Iris pigment epithelial cell (primary cell): ENCODE measurements around the gene RFPL2.
A peak's percentile ranks its signal among the peaks of the same experiment; 100 is the strongest.

ENCODE experiments used
- DNase-seq: peaks from one replicate; pipeline ENCODE4 v3.0.0-alpha.2; 2011; ENCODE audit warnings: low read depth

RFPL2 gene

GRCh38 chr22:32204856-32205722 is at the start of gene RFPL2:
RFPL2 (minus strand) TSS chr22:32205073; CDS start chr22:32202451, 2,622 bp downstream.
- DNase-seq = peak; percentile 21

DNA sequence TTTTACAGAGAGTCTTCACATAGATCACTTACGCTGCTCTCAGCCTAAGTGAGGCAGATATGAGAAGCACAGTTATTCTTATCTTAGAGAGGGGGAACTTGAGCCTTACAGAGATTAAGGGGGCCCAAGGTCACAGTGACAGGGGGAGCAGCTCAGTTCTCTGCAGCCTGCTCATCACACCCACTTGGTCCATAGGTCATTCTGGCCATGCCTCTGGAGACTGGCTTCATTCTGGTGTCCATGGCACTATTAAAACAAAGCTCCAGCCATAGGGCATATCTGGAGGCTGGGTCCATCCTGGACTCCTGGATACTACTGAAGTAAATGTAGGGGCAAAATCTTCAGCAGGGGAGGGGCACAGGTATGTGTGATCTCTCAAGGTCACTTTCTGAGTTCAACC is 44.4 kb upstream of the RFPL2 start:
- DNase-seq = no peak

GRCh38 chr22:32248276-32248675 is 43.4 kb upstream of the RFPL2 start:
- no peak for DNase-seq

DNA sequence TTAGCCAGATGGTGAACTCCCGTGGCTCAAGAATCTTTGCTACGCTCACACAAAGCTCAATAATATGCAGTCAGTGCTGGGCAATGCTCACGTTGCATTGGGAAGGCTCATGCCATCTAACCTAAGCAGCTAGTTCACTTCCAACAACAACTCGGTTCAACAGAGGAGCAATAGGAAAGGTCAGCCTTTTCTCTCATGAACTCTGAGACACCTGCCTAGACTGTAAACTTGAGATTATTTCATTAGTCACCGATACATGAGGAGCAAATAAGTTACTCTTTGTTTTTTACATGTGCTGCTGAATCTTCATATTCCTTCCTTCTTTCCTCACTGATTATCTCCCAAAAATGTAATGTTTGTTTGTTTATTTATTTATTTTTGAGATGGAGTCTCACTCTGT is 41.3 kb upstream of the RFPL2 start:
- no peak for DNase-seq

DNA sequence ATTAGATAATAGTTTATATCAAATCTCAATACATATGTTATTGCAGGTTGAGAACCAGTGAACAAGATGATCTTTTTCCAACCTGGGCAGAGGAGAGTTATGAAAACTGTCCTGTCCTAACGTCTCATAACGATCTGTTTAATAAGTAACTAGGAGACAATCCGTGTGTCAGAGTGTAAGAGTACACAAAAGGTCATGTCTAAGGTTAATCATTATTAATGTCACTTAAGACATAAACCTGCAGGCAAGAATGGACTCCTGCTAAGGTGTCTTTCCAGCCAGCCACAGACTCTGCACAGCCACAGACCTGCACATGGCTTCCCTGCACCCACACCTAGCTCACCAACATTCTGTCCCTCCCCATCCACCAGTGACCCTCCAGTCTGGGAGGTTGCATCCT is 40.2 kb upstream of the RFPL2 start:
- DNase-seq = no peak

GRCh38 chr22:32244547-32244946 is 39.7 kb upstream of the RFPL2 start:
- no peak for DNase-seq

GRCh38 chr22:32240461-32240860 is 35.6 kb upstream of the RFPL2 start:
- DNase-seq = no peak

DNA sequence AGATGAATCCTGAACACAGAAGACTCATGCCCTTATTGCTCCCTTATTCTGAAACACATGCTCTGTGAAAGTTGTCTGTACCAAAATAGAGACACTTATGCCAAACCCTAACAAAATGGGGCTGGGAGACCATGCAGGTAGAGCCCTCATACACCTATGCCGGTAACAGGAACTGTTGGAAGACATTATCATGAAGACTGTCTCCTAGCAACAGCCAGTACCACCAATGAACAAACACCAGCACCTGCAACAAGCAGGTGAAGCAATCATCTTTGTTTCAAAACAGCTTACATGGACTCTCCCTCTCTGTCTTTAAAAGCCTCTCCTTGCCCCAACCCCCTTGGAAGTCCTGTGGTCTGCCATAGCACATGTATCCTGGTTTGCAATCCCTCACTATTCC is 33.0 kb upstream of the RFPL2 start:
- no peak for DNase-seq

DNA sequence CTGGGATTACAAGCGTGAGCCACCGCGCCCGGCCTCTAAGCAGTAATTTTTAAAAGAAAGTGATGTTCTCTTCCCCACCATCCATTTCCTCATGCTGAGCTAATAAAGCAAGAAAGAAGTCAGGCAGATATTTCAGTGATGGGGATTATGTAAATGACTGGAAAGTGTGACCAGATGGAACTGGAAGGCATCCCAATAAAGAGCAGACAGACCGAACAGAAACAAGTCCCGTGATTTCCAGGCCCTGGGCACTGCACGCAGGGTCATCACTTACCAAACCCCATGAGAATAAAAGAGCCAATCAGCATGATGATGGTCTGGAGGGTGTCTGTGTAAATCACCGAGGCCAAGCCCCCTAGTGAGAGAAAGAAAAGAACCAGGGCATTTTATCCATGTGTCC is 32.1 kb upstream of the RFPL2 start:
- DNase-seq = no peak

DNA sequence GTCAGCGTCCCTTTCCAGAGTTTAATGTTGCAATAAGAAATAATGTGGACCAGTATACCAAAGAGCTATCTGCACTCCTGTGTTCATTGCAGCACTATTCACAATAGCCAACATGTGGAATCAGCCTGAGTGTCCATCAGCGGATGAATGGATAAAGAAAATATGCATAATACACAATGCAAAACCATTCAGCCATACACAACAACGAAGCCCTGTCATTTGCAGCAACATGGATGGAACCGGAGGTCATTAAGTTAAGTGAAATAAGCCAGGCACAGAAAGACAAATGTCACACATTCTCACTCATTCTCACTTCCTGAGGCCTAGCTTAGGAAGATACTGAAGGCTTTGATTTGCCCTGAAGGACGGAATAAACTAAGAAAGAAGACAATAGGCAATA is 28.2 kb upstream of the RFPL2 start:
- no peak for DNase-seq

DNA sequence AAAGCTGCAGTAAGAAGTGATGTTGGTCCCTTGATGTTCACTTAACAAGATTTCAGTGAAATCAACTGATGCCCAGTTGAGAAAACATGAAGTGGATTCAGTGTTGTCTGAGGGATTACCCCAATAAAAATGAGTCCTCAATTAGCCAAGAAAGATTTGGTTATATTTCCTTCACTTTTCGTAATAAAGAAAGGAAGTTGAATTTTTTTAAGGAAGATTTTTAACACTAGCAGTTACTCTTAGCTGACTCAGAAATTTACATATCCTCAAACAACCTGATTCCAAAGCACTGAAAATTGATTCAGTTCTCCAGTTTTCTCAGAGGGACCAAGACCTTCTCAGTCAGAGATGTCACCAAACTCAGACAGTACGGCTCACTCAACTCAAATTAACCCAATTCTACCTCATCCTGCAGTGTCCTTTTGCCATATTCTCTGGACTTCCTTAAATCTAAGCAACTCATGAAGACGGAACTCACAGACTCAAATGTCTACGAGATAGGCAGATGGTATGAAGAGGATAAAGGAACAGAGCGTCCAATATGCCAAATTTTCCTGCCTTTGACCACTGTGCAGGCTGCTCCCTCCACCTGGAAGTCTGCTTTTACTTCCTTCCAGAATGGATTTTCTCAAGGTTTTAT is 27.4 kb upstream of the RFPL2 start:
- DNase-seq = no peak

DNA sequence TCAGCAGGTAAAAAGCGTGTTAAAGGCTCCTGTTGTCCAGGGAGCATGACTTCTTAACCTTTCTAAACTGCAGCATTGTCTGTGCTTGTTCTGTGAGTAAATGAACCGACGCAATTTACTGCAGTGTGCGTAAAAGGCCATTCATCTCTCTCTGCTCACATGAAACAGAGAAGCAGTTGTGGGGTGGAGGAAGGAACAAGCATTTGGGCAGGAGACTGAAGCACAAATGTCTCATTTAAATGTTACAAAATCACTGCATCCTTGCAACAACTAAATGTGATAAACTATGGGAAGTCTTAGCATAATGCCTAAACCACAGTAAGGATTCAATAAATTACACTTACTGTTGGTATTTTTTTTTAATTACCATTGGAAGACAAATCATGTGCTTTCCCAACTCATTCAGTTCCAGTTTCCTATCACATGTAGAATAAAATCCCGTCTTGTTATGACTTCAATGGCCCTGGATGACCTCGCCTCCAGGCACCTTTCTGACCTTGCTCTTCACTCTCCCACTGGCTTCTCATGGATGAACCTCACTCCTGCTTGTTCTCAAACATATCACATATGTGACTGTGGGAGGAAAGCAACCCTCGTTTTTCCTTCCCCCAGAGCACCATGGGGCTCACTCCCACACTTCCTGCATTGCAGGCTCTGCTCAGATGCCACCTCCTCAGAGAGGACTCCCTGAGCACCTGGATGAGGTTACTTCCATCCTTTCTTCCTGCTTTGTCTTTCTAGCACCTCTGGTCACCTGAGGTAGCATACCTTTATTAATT is 21.6 kb upstream of the RFPL2 start:
- DNase-seq = no peak

DNA sequence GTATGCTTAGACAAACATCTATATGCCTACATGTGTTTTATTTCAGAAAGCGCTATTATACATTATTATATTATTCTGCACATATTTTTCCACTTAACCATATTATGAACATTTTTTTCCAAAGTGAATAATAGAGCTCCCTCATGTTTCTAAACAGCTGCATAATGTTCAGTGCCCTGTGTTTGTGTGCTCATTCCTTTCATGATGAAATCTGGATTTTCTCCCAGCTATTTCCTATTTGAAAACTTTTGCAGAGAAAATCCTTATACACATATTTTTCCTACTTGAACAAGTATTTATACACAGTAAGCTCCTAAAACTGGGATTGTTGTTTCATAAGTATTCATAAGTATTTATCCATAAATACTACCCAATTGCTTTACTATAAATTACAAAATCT is 18.1 kb upstream of the RFPL2 start:
- DNase-seq = no peak

GRCh38 chr22:32219026-32219425 is 14.2 kb upstream of the RFPL2 start:
- DNase-seq = no peak

DNA sequence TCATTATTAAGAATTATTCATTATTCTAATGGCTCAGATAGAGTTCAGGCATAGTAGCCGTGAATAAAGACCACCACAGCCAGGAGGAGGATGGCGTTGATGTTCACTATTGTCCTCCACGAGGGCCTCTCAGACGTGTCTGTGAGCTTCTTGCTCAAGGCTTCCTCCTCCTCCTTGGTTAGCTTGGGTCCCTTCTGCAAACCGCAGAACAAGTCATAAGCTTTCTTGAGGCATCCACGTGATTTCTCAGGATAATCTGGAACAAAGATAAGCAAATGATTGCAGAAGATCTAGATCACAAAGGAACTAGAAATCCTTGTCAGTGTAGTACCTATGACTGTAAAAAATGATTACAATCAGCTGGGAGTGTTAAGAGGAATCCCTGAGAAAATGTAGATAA is 13.6 kb upstream of the RFPL2 start:
- DNase-seq = no peak

DNA sequence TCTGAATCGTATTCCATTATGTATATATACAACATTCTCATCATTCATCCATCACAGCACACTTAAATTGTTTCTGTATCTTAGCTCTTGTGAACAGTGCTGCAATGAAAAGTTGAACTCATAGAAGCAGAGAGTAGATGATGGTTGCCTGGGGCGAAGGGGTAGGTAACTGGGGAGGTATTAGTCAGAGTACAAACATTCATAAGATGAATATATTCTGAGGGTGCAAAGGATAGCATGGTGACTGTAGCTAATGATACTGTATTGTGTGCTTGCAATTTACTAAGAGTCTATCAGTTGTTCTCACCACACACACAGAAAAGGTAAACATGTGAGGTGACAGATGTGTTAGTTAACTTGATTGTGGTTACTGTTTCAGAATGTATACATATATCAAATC is 12.6 kb upstream of the RFPL2 start:
- DNase-seq = no peak

- DNase-seq = no peak
Observed at GRCh38 chr22:32216911-32217310, 12.0 kb upstream of the RFPL2 start.

DNA sequence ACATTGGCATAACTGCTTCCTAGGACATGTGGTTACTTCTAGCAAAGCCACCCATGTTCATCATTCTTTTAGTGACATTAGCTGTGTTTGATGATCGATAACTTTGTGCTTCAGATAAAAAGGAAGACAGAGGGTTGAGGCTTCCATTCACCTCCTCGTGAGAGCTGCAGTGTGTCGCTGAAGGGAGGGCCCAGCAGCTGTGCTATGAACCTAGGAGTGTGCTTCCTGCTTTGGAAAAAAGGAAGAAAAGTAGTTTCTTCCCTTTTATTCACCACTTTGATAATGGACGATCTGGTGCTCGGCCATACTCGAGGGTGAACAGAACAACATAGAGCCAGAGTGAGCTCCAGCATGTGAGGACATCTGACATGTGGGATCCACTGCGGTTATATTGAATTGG is 6.1 kb upstream of the RFPL2 start:
- DNase-seq = no peak

DNA sequence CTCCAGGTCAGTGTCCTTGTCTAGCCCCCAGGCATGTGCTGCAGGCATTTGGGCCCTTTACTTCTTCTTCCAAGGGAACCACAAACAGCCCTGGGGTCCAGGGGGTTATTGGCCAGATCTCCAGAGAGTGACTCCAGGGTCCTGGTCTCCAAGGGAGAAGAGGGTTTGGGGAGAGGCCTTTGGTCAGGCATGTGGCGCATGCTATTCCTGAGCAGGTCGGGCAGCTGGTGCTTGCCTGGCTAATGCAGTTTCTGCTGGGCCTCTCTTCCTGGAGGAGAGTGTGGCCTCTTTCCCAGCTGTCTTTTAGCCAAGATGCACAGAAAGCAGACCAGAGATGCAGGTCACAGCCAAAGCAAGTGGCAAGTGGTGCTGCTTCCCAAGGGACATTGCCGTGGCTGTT is 3.8 kb upstream of the RFPL2 start:
- no peak for DNase-seq

DNA sequence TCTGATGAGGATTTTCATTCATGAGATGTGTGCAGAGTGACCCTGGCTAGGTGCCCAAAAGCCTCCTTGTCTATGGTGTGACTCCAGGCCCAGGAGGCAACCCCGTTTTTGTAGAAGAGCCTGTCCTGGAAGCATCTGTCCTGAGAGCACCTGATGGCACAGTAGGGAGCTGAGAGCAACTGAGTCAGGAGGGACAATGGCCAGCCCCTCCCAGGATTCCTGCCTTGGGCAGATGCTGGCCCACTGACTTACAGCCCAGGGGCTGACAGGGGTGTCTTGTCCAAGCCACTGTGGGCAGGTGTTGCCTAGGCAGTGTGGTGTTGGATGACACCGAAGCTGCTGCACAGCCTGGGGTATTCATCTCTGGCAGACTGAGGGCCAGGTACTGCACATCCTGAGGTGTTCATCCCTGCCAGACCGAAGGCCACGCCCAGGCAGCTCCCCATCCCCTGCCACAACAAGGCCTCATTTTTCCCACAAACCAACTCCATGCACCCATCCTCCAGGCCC is 3.2 kb upstream of the RFPL2 start:
- no peak for DNase-seq

- peak; percentile 20 for DNase-seq
Observed at GRCh38 chr22:32206774-32207758, 2.2 kb upstream of the RFPL2 start.
